ENCODE measurements around the gene APBB2. TPM values are rescaled to one million over a fixed set of nuclear protein-coding genes. Genes with fewer than 3 reads are reported as not detected.

APBB2 gene
- 6.2 and 7.6 TPM in 2 replicates for total RNA-seq

- intact Hi-C loops (cut with micrococcal nuclease): loop anchor here (1.0 kb wide), 2 partner anchors 238 to 287 kb away; no protein-coding TSS in a partner anchor
Measured at GRCh38 chr4:41214136-41214824, at the start of gene APBB2. Gene APBB2 (minus strand): TSS chr4:41214542. CDS start chr4:41033254, 181,288 bp downstream.

DNA sequence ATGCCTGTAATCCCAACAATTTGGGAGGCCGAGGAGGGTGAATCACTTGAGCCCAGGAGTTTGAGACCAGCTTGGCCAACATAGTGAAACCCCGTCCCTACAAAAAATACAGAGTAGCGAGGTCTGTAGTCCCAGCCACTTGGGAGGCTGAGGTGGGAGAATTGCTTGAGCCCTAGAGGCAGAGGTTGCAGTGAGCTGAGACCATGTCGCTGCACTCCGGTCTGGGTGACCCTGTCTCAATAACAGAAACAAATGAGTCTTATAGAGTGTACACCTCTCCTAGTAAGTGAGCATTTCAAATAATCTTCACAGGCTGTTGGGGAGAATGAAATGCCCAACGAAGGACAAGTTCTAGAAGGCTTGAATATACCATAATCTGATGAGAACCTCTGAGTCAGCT lies 47.9 kb upstream of the APBB2 start:
- intact Hi-C loops (cut with micrococcal nuclease): no loop called here

GRCh38 chr4:41260116-41260733 lies 45.9 kb upstream of the APBB2 start:
- intact Hi-C loops (cut with micrococcal nuclease): no loop called here

GRCh38 chr4:41258783-41259182 lies 44.4 kb upstream of the APBB2 start:
- intact Hi-C loops (cut with micrococcal nuclease): no loop called here

DNA sequence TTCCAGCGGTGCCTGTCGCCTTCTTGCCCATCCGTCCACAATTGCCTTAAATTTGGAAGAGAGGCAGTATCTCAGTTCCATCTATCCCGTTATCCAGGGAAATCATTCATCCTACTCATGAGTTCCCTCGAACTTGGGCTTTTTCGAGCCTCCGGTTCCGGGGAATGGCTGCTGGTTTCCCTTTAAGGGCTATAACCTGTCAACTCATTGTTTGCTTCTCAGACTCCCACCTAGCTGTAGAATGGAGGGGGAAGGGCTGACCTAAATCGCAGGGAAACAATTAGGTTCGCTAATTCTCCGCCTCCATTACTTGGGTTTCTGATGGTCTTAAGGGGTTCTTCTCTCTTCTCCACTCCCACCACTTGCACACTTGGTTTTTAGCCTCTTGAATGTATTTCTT lies 43.6 kb upstream of the APBB2 start:
- intact Hi-C loops (cut with micrococcal nuclease): no loop called here

DNA sequence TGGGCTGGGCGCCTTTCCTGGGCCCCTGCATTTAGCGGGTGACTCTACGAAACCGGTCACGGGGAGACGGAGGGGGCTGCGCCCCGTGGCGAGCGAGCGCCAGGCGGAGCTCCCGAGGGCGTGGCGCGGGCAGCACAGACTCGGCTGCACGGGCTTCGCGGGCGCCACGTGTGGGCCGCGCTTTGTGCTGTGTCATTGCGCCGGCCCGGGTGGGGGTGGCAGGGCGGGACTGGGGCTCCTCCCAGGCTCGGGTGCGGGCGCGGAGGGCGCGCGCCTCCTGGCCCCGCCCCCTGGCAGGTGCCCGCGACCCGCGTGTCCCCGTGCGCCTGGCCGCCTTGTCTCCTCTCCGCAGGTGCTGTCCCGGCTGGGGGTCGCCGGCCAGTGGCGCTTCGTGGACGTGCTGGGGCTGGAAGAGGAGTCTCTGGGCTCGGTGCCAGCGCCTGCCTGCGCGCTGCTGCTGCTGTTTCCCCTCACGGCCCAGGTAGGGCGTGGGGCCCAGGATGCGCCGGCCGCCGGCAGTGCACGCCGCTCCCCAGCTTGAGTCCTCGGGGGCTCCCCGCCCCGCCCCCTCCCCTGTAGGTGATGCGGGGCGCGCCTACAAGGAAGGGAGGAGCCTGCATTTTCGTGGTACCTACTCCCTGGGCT lies 43.0 kb upstream of the APBB2 start:
- intact Hi-C loops (cut with micrococcal nuclease): no loop called here

DNA sequence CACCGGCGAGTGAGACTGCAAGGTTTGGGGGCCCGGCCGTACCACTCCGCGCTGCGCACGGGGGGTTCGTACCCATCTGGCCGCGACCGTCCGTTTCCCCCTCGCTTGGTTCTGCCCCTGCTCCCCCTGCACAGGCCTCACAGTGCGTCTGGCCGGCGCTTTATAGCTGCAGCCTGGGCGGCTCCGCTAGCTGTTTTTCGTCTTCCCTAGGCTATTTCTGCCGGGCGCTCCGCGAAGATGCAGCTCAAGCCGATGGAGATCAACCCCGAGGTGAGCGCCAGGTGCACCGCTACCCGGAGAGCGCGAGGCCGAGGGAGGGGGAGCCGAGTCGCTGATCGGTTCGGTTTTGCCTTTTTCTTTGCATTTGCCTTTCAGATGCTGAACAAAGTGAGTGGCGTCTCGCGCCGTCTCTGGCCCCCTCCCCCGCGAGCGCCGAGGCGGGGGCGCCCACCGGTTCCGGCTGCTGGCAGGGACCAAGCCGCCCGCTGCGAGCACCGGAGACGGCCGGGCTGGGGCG lies 42.5 kb upstream of the APBB2 start, which contains the start of gene UCHL1:
Gene UCHL1, plus strand, starts transcription at position 189 of the 517 bp plus-strand sequence. Its CDS starts 49 bp downstream, at position 238.
- intact Hi-C loops (cut with micrococcal nuclease): no loop called here

- intact Hi-C loops (cut with micrococcal nuclease): no loop called here
Measured at GRCh38 chr4:41256131-41256739, 41.9 kb upstream of the APBB2 start.

DNA sequence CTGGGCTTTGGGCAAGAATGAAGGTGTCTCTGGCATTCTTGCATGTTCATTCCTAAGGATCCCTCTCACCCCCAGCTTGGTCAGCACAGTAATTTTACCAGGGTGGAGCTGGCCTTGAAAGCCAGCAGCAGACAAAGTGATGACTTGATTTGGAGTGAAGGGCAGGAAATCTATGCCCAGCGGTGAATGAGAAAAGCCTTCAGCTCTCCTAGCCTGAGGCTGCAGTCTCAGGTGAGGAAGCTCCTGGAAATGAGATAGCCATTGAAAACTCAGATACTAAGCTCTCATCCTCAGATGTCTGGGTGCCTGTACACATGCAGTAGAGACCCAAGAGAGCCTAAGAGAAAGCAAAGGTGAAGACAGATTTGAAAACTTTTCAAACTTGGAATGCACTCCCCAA lies 31.6 kb upstream of the APBB2 start:
- intact Hi-C loops (cut with micrococcal nuclease): no loop called here

DNA sequence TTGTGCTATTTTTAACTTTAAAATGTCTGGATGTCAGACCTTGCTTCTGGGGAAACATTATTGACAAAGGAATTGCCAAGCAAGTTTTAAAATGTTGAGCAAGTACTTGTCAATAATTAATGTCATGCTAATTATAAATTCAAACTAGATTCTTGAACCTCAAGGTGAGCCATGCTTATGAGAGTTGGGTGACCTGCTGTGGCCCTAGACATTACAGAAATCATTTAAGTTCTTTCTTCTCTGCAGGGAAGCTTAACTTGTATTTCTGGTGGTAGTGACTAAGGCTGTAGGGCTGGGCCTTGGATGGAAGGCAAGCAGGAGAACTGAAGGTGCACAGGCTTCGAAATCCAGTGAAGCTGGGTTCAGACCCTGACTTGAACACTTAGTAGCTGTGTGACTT lies 27.6 kb upstream of the APBB2 start:
- intact Hi-C loops (cut with micrococcal nuclease): no loop called here

- intact Hi-C loops (cut with micrococcal nuclease): no loop called here
Measured at GRCh38 chr4:41236508-41236907, 22.2 kb upstream of the APBB2 start.

- intact Hi-C loops (cut with micrococcal nuclease): no loop called here
Measured at GRCh38 chr4:41236032-41236431, 21.7 kb upstream of the APBB2 start.

- intact Hi-C loops (cut with micrococcal nuclease): no loop called here
Measured at GRCh38 chr4:41232856-41233255, 18.5 kb upstream of the APBB2 start.

GRCh38 chr4:41232406-41232805 lies 18.1 kb upstream of the APBB2 start:
- intact Hi-C loops (cut with micrococcal nuclease): no loop called here

DNA sequence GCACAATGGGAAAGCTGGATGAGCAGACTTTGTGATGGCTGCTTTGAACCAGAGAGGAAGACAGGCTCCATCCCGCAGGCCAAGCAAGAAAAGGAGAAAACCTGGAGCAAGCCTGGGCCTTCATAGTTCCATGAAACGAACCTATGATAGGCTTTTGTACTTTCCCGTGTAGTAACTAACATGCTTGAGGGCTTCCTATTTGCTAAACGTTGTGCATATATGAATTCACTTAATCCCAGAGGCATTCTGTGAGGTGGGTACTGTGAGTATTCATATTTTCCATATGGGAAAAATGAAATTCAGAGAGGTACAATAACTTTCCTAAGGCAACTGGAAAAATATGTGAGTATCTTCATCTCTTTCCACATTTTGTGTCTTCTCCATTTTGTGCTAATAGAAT lies 13.6 kb upstream of the APBB2 start:
- intact Hi-C loops (cut with micrococcal nuclease): no loop called here

DNA sequence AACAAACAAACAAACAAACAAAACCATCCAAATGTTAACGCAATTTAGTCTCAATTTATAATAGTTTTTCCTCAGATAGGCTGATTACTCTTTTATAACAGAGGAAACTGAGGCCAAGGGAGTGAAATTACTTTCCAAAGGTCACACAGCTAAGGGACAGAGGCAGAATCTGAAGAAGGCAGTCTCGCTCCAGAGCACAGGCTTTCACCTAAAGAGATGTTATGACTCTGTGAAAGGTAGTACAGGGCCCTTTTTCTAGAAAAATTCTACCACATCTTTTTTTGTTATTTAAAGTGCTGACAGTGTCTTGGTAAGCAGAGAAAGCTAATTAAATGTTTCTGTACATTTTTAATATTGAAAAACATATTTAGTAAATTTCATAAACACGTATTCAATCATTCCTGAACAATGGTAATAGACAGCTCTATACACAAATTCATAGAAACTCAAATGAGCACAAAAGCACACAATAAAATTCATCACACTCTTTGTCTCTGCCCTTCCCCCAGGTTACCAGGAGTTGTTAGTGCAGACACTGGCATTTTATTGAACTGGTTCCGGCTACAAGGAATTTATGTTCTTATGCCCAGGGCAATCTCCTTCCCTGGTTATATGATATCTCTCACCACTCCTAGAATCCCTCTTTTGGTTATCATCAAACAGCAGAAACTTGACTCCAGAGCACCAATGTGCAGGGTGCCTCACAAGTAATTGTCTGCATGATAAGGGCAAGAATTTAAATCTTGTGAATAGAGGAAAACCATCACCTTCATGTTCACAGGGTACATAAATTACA lies 7.7 kb upstream of the APBB2 start:
- intact Hi-C loops (cut with micrococcal nuclease): no loop called here

- intact Hi-C loops (cut with micrococcal nuclease): no loop called here
Measured at GRCh38 chr4:41219421-41219950, 5.1 kb upstream of the APBB2 start.

- intact Hi-C loops (cut with micrococcal nuclease): no loop called here
Measured at GRCh38 chr4:41218703-41219102, 4.4 kb upstream of the APBB2 start.

GRCh38 chr4:41217374-41217773 lies 3.0 kb upstream of the APBB2 start:
- intact Hi-C loops (cut with micrococcal nuclease): no loop called here

GRCh38 chr4:41217020-41217333 lies 2.6 kb upstream of the APBB2 start:
- intact Hi-C loops (cut with micrococcal nuclease): no loop called here

Measured in T-helper 1 cell treated with Interleukin-12 subunit alpha and Interleukin-12 subunit beta and Interleukin-4 antibody, amounts not matched to agents 30 ng/mL and 1 ng/mL, for 36 hours (primary cell).